ENCODE results near the gene RTP4. TPM values are rescaled to one million over a fixed set of nuclear protein-coding genes. Genes with fewer than 3 reads are reported as not detected.

RTP4 gene
- total and polyA plus RNA-seq, 10 of the 15 experiments (the other 5 are each of a cell fraction or from before 2014, with no cell fraction given), result 2.2 to 6.5 (median 3.9) TPM

DNA sequence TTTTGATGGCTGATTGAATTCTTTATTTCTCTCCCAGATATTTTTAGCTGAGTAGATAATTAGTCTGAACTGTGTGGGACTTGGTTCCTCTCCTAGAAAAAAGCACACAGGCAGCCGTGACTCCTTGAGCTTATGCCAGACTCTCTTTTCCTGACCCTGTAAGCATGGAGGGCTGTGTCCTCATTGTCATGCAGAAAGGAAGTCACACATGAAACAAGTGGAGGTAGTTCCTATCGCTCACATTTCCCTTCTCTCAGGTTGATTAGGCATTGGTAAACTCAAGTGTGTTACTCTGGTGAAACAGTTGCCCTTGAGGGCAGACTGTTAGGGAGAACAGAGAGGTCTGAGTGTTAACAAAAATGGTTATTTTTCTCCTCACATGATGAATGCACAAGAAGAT, 6.3 kb upstream of the RTP4 start:
- no peak for FAIRE-seq
- Histone ChIP-seq H3K4me2 (ENCODE audit: control insufficient read depth, insufficient read depth) (peak overlapping the region; percentile 15; the same call in 1 of the 2 replicates), H3K4me3 (no peak overlapping the region), H3K79me2 (ENCODE audit: control insufficient read depth, insufficient read depth, low read length) (no peaks in the 10 kb centered on the region), H4K20me1 (ENCODE audit: control insufficient read depth, insufficient read depth) (no peaks in the 10 kb centered on the region), H3K9ac (ENCODE audit: control insufficient read depth, insufficient read depth, low read length) (no peak overlapping the region), H3K4me1 (ENCODE audit: control insufficient read depth, insufficient read depth, low read length) (peaks cover 4% of the 10 kb centered on the region; the same call in 1 of the 2 replicates), H3K27me3 (replicated peaks in 1 of 2; ENCODE audit: control insufficient read depth in 2 of 2, insufficient read depth in 2 of 2, low read length in 1 of 2) (no peaks in the 10 kb centered on the region), H3K36me3 (ENCODE audit: control insufficient read depth in 2 of 2, insufficient read depth in 2 of 2, low read length in 1 of 2) (no peaks in the 10 kb centered on the region), H3K9me3 (replicated peaks; ENCODE audit: control insufficient read depth, insufficient read depth, low read length) (no peaks in the 10 kb centered on the region; the same call in 2 of the 3 replicates), H2AFZ (ENCODE audit: control insufficient read depth, low read depth, low read length) (peak overlapping the region; percentile 28), H3K27ac (ENCODE audit: control insufficient read depth, insufficient read depth) (no peak overlapping the region)
- ATAC-seq, result peak; percentile 24; the same call in 1 of the 3 replicates
- POLR2A ChIA-PET, result interaction anchor here (1.5 kb wide), 1 partner anchor 10 kb away, joined by 4 read pairs; no protein-coding TSS in a partner anchor
- SMC1A ChIA-PET (ENCODE audit: uncharacterized antibody, unreplicated experiment), result interaction anchor here (0.5 to 0.9 kb wide), 2 partner anchors 131 to 293 kb away, joined by 3 read pairs; no protein-coding TSS in a partner anchor
- CTCF ChIA-PET, result interaction anchor here (2.4 kb wide), 1 partner anchor 42 kb away, joined by 9 read pairs; no protein-coding TSS in a partner anchor
- TF ChIP-seq CBX5 (IDR thresholded peaks at IDR 0.05; ENCODE audit: low read depth), result no peak
- TF ChIP-seq, protein P1, sequence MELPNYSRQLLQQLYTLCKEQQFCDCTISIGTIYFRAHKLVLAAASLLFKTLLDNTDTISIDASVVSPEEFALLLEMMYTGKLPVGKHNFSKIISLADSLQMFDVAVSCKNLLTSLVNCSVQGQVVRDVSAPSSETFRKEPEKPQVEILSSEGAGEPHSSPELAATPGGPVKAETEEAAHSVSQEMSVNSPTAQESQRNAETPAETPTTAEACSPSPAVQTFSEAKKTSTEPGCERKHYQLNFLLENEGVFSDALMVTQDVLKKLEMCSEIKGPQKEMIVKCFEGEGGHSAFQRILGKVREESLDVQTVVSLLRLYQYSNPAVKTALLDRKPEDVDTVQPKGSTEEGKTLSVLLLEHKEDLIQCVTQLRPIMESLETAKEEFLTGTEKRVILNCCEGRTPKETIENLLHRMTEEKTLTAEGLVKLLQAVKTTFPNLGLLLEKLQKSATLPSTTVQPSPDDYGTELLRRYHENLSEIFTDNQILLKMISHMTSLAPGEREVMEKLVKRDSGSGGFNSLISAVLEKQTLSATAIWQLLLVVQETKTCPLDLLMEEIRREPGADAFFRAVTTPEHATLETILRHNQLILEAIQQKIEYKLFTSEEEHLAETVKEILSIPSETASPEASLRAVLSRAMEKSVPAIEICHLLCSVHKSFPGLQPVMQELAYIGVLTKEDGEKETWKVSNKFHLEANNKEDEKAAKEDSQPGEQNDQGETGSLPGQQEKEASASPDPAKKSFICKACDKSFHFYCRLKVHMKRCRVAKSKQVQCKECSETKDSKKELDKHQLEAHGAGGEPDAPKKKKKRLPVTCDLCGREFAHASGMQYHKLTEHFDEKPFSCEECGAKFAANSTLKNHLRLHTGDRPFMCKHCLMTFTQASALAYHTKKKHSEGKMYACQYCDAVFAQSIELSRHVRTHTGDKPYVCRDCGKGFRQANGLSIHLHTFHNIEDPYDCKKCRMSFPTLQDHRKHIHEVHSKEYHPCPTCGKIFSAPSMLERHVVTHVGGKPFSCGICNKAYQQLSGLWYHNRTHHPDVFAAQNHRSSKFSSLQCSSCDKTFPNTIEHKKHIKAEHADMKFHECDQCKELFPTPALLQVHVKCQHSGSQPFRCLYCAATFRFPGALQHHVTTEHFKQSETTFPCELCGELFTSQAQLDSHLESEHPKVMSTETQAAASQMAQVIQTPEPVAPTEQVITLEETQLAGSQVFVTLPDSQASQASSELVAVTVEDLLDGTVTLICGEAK (IDR thresholded peaks at IDR 0.05; ENCODE audit: borderline replicate concordance), result no peak
- no peak for TF ChIP-seq RCOR1 (conservative IDR thresholded peaks at IDR 0.05; ENCODE audit: low read depth, low read length)
- no peak for TF ChIP-seq DPF2 (IDR thresholded peaks at IDR 0.05)
- no peak for TF ChIP-seq RAD21 (IDR thresholded peaks at IDR 0.05; ENCODE audit: insufficient read depth, low read depth, low read length)
- TF ChIP-seq EGR1 (IDR thresholded peaks at IDR 0.05; ENCODE audit: borderline replicate concordance in 1 of 2, low read depth in 2 of 2, low read length in 2 of 2), result no peak
- TF ChIP-seq MXI1 (IDR thresholded peaks at IDR 0.05; ENCODE audit: low read depth, low read length), result no peak
- no peak for TF ChIP-seq NR2C2 (IDR thresholded peaks at IDR 0.05; ENCODE audit: borderline replicate concordance, control insufficient read depth, insufficient read length, low read depth)
- TF ChIP-seq, protein P2, sequence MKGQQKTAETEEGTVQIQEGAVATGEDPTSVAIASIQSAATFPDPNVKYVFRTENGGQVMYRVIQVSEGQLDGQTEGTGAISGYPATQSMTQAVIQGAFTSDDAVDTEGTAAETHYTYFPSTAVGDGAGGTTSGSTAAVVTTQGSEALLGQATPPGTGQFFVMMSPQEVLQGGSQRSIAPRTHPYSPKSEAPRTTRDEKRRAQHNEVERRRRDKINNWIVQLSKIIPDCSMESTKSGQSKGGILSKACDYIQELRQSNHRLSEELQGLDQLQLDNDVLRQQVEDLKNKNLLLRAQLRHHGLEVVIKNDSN (IDR thresholded peaks at IDR 0.05; ENCODE audit: borderline replicate concordance, extremely low read length, insufficient read depth, low read depth, low read length), result no peak
- TF ChIP-seq FOXM1 (IDR thresholded peaks at IDR 0.05; ENCODE audit: low read depth, low read length), result no peak
- intact Hi-C loops (cut with micrococcal nuclease; ENCODE audit: unreplicated experiment) (no loop called here), in situ Hi-C loops (cut with MboI) (no loop called here)
- no TSS peak for BruUV-seq (replicated peaks)
- no peak for DNase-seq (ENCODE audit: low read depth, low spot score)
- 4% methylated on average over 2 of the region's 2 CpGs for WGBS (ENCODE audit: insufficient coverage, insufficient replicate concordance, low lambda C conversion rate, missing lambda C conversion rate)
- RAD21 ChIA-PET (ENCODE audit: unreplicated experiment), result interaction anchor here (0.9 kb wide), 1 partner anchor 10 kb away, joined by 3 read pairs; no protein-coding TSS in a partner anchor
